GM12878 (cell line): ENCODE results near the gene ARHGEF3. TPM values are rescaled to one million over a fixed set of nuclear protein-coding genes. Genes with fewer than 3 reads are reported as not detected.

Experiments used
- ATF7 ChIP-seq: fragments of 450-650 bp; IDR thresholded peaks from 2 replicates; pipeline ENCODE4 v1.6.1; 2016; ENCODE audit warnings: low read depth, mild to moderate bottlenecking
- EED ChIP-seq: sonication (generic); IDR thresholded peaks from 2 replicates; pipeline ENCODE4 v1.6.1; 2016; ENCODE audit warnings: antibody characterized with exemption, low read depth
- ESRRA ChIP-seq: IDR thresholded peaks from 2 replicates; pipeline ENCODE4 v1.6.1; 2012; ENCODE audit warnings: mild to moderate bottlenecking, low read length, improper control_type of control experiment
- NBN ChIP-seq: fragments of 450-650 bp; IDR thresholded peaks from 2 replicates; pipeline ENCODE4 v1.6.1; 2016
- NR2F1 ChIP-seq: fragments of 450-650 bp; conservative IDR thresholded peaks from 2 replicates; pipeline ENCODE4 v1.6.1; 2017; ENCODE audit warnings: mild to moderate bottlenecking
- RFX5 ChIP-seq: IDR thresholded peaks from 2 replicates; pipeline ENCODE4 v1.6.1; 2011; ENCODE audit warnings: low read depth, low read length, improper control_type of control experiment
- RUNX3 ChIP-seq: IDR thresholded peaks from 2 replicates; pipeline ENCODE4 v1.6.1; 2012; ENCODE audit warnings: low read length, inconsistent platforms
- SMARCA5 ChIP-seq: fragments of 450-650 bp; IDR thresholded peaks from 2 replicates; pipeline ENCODE4 v1.6.1; 2017; ENCODE audit warnings: mild to moderate bottlenecking
- SMC3 ChIP-seq: IDR thresholded peaks from 2 replicates; pipeline ENCODE4 v1.6.1; 2011; ENCODE audit warnings: low read length, improper control_type of control experiment, borderline replicate concordance
- ZBED1 ChIP-seq: IDR thresholded peaks from 2 replicates; pipeline ENCODE4 v1.6.1; 2016; ENCODE audit warnings: borderline replicate concordance
- polyA plus RNA-seq, 11 experiments: library from polyadenylated mRNA; depleted of rRNA in 4 of 11; unstranded in 6 of 11; stranded (reverse) in 5 of 11; fragments of >200 nt; fragmentation: Nextera tagmentation in 4 of 11; fragmentation: Illumina TruSeq in 1 of 11; extraction: Ambion mirVana in 4 of 11; extraction: Trizol in 1 of 11; gene quantifications; 1 replicate in 1 of 11; 2 replicates in 10 of 11; pipeline versions ENCODE4 v1.2.1 to v1.2.3, GENCODE V29; 2011 to 2016; ENCODE audit warnings: inconsistent platforms in 2 of 11, missing spikeins in 2 of 11, low read depth in 1 of 11
- total RNA-seq, 4 experiments: library from RNA; depleted of rRNA in 3 of 4; stranded (reverse); fragments of >200 nt in 3 of 4; fragmentation: Illumina TruSeq in 1 of 4; extraction: Trizol in 1 of 4; gene quantifications; 2 replicates each; pipeline versions ENCODE4 v1.2.1 to v1.2.3, GENCODE V29; 2013 to 2021
- TF ChIP-seq, protein P1 (sequence below): fragments of 450-650 bp; IDR thresholded peaks from 2 replicates; pipeline ENCODE4 v1.6.1; 2017; ENCODE audit warnings: mild to moderate bottlenecking, moderate library complexity
- TF ChIP-seq, protein P2 (sequence below): fragments of 450-650 bp; IDR thresholded peaks from 2 replicates; pipeline ENCODE4 v1.6.1; 2017; ENCODE audit warnings: low read depth, mild to moderate bottlenecking, moderate library complexity
- TF ChIP-seq, protein P3 (sequence below), 3 experiments: IDR thresholded peaks in 2 of 3; conservative IDR thresholded peaks in 1 of 3; 2 replicates each; pipeline ENCODE4 v1.5.1; 2011; ENCODE audit warnings: low read depth in 3 of 3, low read length in 3 of 3, mild to moderate bottlenecking in 3 of 3, control low read depth in 2 of 3, moderate library complexity in 2 of 3, inconsistent platforms in 1 of 3, mixed read lengths in 1 of 3; ENCODE audit not compliant: control insufficient read depth in 2 of 3, insufficient read depth in 1 of 3; ENCODE audit errors: extremely low read depth in 1 of 3

ARHGEF3 gene
- total and polyA plus RNA-seq, 10 of the 15 experiments (the other 5 are each of a cell fraction or from before 2014, with no cell fraction given): 21.8 to 78.7 (median 56.2) TPM

DNA sequence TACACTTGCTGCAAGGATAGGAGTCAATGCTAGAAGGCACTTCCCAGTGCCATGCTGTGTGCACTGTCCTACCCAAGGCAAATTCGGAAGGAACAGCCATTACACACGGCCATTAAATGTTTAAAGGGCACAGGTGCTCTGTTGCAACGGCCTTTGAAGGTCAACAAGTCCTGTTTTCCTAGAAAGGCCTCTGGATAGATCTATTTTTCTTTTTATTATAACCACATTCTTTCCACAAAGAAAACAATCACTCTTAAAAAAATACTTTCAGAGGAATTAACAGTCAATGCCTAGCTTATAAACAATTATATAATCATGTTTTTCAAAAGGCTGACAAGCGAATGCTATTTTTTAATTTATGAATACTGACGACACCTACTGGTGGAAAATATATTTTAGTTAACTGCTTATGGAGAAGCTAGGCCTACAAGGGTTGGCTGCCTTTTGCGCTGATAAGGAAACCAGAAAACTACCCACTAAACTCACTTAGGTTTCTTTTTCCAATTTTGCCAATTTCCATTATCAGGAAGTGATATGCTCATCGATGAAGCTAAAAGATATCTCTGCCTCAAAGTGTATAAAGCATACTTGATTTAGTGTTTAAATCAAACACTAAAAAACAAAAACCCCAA lies 2.4 kb downstream of the ARHGEF3 start (continued):
- TF ChIP-seq, protein P1, sequence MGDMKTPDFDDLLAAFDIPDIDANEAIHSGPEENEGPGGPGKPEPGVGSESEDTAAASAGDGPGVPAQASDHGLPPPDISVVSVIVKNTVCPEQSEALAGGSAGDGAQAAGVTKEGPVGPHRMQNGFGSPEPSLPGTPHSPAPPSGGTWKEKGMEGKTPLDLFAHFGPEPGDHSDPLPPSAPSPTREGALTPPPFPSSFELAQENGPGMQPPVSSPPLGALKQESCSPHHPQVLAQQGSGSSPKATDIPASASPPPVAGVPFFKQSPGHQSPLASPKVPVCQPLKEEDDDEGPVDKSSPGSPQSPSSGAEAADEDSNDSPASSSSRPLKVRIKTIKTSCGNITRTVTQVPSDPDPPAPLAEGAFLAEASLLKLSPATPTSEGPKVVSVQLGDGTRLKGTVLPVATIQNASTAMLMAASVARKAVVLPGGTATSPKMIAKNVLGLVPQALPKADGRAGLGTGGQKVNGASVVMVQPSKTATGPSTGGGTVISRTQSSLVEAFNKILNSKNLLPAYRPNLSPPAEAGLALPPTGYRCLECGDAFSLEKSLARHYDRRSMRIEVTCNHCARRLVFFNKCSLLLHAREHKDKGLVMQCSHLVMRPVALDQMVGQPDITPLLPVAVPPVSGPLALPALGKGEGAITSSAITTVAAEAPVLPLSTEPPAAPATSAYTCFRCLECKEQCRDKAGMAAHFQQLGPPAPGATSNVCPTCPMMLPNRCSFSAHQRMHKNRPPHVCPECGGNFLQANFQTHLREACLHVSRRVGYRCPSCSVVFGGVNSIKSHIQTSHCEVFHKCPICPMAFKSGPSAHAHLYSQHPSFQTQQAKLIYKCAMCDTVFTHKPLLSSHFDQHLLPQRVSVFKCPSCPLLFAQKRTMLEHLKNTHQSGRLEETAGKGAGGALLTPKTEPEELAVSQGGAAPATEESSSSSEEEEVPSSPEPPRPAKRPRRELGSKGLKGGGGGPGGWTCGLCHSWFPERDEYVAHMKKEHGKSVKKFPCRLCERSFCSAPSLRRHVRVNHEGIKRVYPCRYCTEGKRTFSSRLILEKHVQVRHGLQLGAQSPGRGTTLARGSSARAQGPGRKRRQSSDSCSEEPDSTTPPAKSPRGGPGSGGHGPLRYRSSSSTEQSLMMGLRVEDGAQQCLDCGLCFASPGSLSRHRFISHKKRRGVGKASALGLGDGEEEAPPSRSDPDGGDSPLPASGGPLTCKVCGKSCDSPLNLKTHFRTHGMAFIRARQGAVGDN: peak; percentile 75
- TF ChIP-seq SMC3 (peak; percentile 69), EED (no peak), NR2F1 (0 out of 2 replicates have a peak, but pooled peaks have one; percentile 24), RFX5 (no peak), ZBED1 (no peak), RUNX3 (peak; percentile 32; the same call in 1 of the 2 replicates), ESRRA (peak; percentile 87; the same call in 1 of the 2 replicates), SMARCA5 (peak; percentile 38; the same call in 1 of the 2 replicates), NBN (peak; percentile 64; the same call in 1 of the 2 replicates), ATF7 (peak; percentile 31; the same call in 1 of the 2 replicates)
- TF ChIP-seq, protein P2, sequence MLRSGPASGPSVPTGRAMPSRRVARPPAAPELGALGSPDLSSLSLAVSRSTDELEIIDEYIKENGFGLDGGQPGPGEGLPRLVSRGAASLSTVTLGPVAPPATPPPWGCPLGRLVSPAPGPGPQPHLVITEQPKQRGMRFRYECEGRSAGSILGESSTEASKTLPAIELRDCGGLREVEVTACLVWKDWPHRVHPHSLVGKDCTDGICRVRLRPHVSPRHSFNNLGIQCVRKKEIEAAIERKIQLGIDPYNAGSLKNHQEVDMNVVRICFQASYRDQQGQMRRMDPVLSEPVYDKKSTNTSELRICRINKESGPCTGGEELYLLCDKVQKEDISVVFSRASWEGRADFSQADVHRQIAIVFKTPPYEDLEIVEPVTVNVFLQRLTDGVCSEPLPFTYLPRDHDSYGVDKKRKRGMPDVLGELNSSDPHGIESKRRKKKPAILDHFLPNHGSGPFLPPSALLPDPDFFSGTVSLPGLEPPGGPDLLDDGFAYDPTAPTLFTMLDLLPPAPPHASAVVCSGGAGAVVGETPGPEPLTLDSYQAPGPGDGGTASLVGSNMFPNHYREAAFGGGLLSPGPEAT: peak; percentile 49
- TF ChIP-seq, protein P3, sequence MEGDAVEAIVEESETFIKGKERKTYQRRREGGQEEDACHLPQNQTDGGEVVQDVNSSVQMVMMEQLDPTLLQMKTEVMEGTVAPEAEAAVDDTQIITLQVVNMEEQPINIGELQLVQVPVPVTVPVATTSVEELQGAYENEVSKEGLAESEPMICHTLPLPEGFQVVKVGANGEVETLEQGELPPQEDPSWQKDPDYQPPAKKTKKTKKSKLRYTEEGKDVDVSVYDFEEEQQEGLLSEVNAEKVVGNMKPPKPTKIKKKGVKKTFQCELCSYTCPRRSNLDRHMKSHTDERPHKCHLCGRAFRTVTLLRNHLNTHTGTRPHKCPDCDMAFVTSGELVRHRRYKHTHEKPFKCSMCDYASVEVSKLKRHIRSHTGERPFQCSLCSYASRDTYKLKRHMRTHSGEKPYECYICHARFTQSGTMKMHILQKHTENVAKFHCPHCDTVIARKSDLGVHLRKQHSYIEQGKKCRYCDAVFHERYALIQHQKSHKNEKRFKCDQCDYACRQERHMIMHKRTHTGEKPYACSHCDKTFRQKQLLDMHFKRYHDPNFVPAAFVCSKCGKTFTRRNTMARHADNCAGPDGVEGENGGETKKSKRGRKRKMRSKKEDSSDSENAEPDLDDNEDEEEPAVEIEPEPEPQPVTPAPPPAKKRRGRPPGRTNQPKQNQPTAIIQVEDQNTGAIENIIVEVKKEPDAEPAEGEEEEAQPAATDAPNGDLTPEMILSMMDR (IDR thresholded peaks at IDR 0.05 in 2 of 3, conservative IDR thresholded peaks at IDR 0.05 in 1 of 3; ENCODE audit: control insufficient read depth in 2 of 3, extremely low read depth in 1 of 3, insufficient read depth in 1 of 3, low read depth in 3 of 3, low read length in 3 of 3): peak; percentile 46 to 65 (median 50); a peak in 5 of 6 replicates
- TF ChIP-seq, all 136 proteins: peak for 18
